ENCODE data around the gene TSACC.

TSACC gene

DNA sequence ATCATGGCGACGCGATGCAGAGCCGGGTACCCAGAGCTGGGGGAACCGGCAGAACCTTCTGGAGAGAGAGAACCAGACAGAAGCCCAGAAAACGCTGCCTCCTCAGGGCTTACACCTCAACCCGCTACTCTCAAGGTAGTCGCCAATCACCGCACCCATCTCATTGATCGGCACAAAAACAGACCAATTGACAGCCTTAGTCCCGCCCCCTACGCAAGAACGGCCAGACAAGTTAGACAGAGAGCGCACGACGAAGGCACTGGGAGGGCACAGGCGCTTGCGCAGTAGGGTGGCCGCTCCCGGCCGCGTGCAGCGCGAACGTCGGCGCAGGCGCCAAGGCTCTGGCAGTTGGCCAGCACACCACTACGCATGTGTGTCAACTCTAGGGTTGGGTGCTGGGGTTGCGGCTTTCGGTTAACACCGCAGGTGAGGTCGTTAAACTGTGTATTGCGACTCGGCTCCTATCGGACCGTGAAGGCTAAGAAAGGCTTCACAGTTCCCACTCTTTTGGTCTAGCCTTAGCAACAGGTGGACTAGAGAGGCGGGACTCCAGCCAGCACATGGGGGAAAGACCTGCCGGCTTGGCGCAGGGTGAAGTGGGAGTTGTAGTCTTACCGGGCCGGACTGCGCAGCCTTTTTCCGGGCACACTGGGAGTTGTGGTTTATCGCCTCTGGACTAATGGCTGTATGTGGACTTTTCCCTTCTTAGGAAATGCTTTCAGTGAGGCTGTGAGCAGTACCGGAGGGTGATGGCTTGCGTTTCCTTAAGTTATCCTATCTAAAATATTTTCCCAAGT is at the start of gene TSACC, which contains the start of gene CCT3:
Gene TSACC (plus strand): TSS at position 347 of the 797 bp plus-strand sequence. CDS start 1,232 bp downstream, outside the sequence.
Gene CCT3 (minus strand): TSS at position 113 of the 797 bp plus-strand sequence. CDS start 108 bp downstream, at position 5.
- peak within 1 kb of the TSS; percentile 38 for H3K27ac ChIP-seq (ENCODE audit: low read depth, low read length)
- peak within 1 kb of the TSS; percentile 97 for H3K4me3 ChIP-seq (ENCODE audit: low read depth, low read length)
- H2AFZ ChIP-seq (ENCODE audit: low read length, unreplicated experiment): peak within 1 kb of the TSS; percentile 96
- peaks cover 15% of the 10 kb centered on the region for H3K4me1 ChIP-seq (ENCODE audit: control insufficient read depth, insufficient read depth, low read length, unreplicated experiment)
- peaks cover 45% of the 10 kb centered on the region for H3K79me2 ChIP-seq (ENCODE audit: control insufficient read depth, insufficient read depth, low read length, unreplicated experiment)
- H3K36me3 ChIP-seq (ENCODE audit: insufficient read depth, low read length): peaks cover 23% of the 10 kb centered on the region
- H3K27me3 ChIP-seq (ENCODE audit: insufficient read depth, low read length): no peaks in the 10 kb centered on the region

DNA sequence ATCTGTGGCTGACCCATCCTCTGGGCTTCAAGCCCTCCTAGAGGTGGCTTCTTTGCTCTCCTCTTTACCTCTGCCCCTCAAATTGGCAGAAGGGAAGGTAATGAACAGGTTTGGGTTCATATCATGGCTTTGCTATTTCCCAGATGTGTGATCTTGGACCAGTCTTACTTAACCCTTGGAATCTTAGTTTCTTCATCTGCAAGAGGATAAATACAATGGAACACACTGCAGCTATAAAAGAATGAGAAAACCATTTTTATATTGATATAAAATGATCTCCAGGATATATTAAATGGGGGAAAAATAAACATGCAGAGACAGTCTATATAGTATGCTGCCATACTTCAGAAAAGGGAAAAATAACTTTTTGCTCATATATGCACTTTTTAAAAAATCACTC is 48.5 kb upstream of the TSACC start:
- Histone ChIP-seq H3K27me3 (ENCODE audit: insufficient read depth, low read length) (no peaks in the 10 kb centered on the region), H3K79me2 (ENCODE audit: control insufficient read depth, insufficient read depth, low read length, unreplicated experiment) (peaks cover 13% of the 10 kb centered on the region), H3K36me3 (ENCODE audit: insufficient read depth, low read length) (peaks cover 10% of the 10 kb centered on the region)

DNA sequence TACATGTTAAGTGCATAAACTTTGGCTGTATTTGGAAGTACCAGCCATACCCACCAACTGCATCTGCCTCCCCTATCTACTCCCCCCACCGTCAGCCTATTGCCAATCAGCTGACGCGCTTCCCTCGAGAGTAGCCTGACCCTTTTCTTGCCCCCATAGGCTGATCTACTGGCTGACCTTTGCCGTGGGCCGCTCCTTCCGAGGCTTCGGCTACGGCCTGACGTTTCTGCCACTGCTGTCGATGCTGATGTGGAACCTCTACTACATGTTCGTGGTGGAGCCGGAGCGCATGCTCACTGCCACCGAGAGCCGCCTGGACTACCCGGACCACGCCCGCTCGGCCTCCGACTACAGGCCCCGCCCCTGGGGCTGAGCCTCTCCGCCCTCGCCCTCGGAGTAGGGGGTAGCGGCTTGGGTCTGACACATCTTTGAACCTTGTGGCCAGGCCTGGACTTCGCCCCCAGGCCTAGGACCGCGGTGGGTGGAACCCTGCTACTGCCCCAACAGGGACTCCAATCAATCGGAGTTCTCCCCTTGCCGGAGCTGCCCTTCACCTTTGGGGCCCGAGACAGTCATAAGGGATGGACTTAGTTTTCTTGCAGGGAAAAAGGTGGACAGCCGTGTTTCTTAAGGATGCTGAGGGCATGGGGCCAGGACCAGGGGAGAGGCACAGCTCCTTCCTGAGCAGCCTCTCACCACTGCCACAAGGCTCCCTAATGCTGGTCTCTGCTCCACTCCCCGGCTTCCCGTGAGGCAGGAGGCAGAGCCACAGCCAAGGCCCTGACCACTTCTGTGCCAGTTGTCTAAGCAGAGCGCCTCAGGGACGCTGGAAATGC is 46.9 kb upstream of the TSACC start:
- Histone ChIP-seq H3K36me3 (ENCODE audit: insufficient read depth, low read length) (peaks cover 10% of the 10 kb centered on the region), H3K4me1 (ENCODE audit: control insufficient read depth, insufficient read depth, low read length, unreplicated experiment) (peaks cover 21% of the 10 kb centered on the region), H2AFZ (ENCODE audit: low read length, unreplicated experiment) (peak overlapping the region; percentile 26), H3K79me2 (ENCODE audit: control insufficient read depth, insufficient read depth, low read length, unreplicated experiment) (peaks cover 17% of the 10 kb centered on the region), H3K27ac (ENCODE audit: low read depth, low read length) (peak overlapping the region; percentile 47), H3K4me3 (ENCODE audit: low read depth, low read length) (peak overlapping the region; percentile 81), H3K27me3 (ENCODE audit: insufficient read depth, low read length) (no peaks in the 10 kb centered on the region)

More for the DNA sequence above, 48.5 kb upstream of the TSACC start:
- Histone ChIP-seq H3K4me1 (ENCODE audit: control insufficient read depth, insufficient read depth, low read length, unreplicated experiment) (peaks cover 20% of the 10 kb centered on the region), H3K4me3 (ENCODE audit: low read depth, low read length) (no peak overlapping the region), H2AFZ (ENCODE audit: low read length, unreplicated experiment) (no peak overlapping the region), H3K27ac (ENCODE audit: low read depth, low read length) (no peak overlapping the region)

DNA sequence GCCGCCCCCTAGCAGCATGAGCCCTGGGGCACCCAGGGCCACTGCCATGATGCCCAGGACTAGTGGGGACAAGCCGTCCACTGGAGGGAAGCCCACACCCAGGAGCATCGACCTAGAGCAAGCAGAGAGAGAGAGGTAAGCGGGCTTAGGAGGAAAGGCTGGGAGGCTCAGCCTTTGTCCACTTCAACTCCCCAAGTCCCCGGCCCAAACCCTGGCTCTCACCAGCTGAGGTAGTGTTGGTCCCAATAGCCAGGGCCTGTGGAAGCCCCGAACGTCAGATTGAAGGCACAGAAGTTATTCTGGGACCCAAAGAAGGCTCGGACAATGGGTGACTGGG is 45.3 kb upstream of the TSACC start:
- Histone ChIP-seq H3K27ac (ENCODE audit: low read depth, low read length) (no peak overlapping the region), H2AFZ (ENCODE audit: low read length, unreplicated experiment) (no peak overlapping the region), H3K79me2 (ENCODE audit: control insufficient read depth, insufficient read depth, low read length, unreplicated experiment) (peaks cover 17% of the 10 kb centered on the region), H3K27me3 (ENCODE audit: insufficient read depth, low read length) (no peaks in the 10 kb centered on the region), H3K4me1 (ENCODE audit: control insufficient read depth, insufficient read depth, low read length, unreplicated experiment) (peaks cover 21% of the 10 kb centered on the region), H3K36me3 (ENCODE audit: insufficient read depth, low read length) (peaks cover 10% of the 10 kb centered on the region), H3K4me3 (ENCODE audit: low read depth, low read length) (no peak overlapping the region)

DNA sequence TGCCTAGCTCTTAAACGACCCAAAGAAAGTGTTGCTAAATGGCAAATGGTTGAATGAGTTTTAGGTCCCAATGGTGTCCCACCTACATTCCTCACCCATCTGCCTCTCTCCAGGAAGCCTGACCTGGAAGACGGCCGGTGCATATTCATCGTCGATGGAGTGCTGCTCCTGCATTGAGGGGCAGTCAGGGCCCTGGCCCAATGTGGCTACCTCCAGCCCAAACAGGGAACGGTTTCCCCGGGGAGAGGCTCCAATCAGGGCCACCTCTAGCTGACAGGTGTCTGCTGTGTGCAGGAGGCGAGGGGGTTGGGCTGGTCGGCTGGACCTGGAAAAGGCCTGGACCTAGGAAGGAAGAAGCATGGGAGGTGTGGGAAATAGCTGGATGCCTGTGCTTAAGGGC is 44.4 kb upstream of the TSACC start:
- peaks cover 17% of the 10 kb centered on the region for H3K79me2 ChIP-seq (ENCODE audit: control insufficient read depth, insufficient read depth, low read length, unreplicated experiment)
- H3K36me3 ChIP-seq (ENCODE audit: insufficient read depth, low read length): peaks cover 5% of the 10 kb centered on the region
- no peak overlapping the region; the same call in 1 of the 2 replicates for H3K4me3 ChIP-seq (ENCODE audit: low read depth, low read length)
- H2AFZ ChIP-seq (ENCODE audit: low read length, unreplicated experiment): no peak overlapping the region
- H3K4me1 ChIP-seq (ENCODE audit: control insufficient read depth, insufficient read depth, low read length, unreplicated experiment): peaks cover 21% of the 10 kb centered on the region
- H3K27ac ChIP-seq (ENCODE audit: low read depth, low read length): no peak overlapping the region
- no peaks in the 10 kb centered on the region for H3K27me3 ChIP-seq (ENCODE audit: insufficient read depth, low read length)

DNA sequence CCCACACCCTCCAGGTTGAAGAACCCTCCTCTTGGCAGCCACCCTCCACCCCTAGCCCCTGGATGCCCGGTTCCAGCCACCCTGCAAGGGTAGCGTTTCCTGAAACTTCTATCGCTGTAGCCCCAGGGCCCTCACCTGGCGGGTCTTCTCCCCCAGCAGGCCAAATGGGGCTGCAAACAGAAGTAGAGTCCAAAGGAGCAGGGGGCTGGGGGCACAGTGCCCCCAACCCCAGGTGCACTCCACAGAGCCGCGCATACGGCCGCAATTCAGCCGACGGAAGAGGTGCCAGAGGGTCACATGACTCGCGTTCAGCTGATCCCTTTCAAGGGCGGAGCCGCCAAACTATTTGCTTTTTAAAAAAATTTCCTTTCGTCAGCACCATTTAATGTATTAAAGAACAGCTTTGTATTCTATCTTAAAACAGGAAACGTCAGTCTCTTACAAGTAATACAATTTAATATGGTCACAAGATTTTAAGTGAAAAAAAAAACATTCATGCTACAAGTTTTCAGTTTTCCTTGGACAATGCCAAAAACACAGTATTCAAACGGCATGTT is 42.9 kb upstream of the TSACC start, which contains the start of gene GLMP:
Gene GLMP (minus strand): TSS at position 289 of the 557 bp plus-strand sequence. CDS start 34 bp downstream, at position 255.
- Histone ChIP-seq H3K36me3 (ENCODE audit: insufficient read depth, low read length) (no peaks in the 10 kb centered on the region), H2AFZ (ENCODE audit: low read length, unreplicated experiment) (peak within 1 kb of the TSS; percentile 93), H3K27ac (ENCODE audit: low read depth, low read length) (no peak within 1 kb of the TSS), H3K4me1 (ENCODE audit: control insufficient read depth, insufficient read depth, low read length, unreplicated experiment) (peaks cover 21% of the 10 kb centered on the region), H3K79me2 (ENCODE audit: control insufficient read depth, insufficient read depth, low read length, unreplicated experiment) (peaks cover 17% of the 10 kb centered on the region), H3K27me3 (ENCODE audit: insufficient read depth, low read length) (no peaks in the 10 kb centered on the region), H3K4me3 (ENCODE audit: low read depth, low read length) (peak within 1 kb of the TSS; percentile 93)

DNA sequence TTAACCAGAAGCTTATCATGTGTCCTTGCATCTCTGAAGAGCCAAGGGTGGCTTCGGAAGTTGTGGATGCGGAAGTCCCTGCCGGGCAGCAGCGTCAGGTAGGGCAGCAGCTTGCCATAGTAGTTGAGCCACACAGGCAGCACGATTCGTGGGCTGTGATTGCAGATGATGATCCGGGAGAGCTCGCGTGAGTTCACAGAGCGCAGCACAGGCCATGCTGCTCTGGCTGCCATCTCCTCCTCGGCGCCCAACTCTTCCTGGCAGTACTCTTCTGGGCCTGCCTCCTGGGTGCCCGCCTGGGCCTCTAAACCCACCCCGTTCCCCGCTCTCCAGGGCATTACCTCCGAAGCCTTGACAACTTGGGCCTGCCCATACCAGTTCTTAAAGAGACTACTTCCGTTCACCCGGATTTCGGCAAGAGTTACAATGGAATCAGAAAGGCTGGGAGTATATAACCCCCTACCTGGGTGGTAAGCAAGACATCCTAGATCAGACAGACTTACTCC is 39.4 kb upstream of the TSACC start, which contains the start of gene VHLL:
Gene VHLL (minus strand): TSS at position 456 of the 506 bp plus-strand sequence. CDS start 118 bp downstream, at position 338.
- H2AFZ ChIP-seq (ENCODE audit: low read length, unreplicated experiment): no peak within 1 kb of the TSS
- H3K36me3 ChIP-seq (ENCODE audit: insufficient read depth, low read length): no peaks in the 10 kb centered on the region
- peaks cover 8% of the 10 kb centered on the region for H3K4me1 ChIP-seq (ENCODE audit: control insufficient read depth, insufficient read depth, low read length, unreplicated experiment)
- peaks cover 13% of the 10 kb centered on the region for H3K79me2 ChIP-seq (ENCODE audit: control insufficient read depth, insufficient read depth, low read length, unreplicated experiment)
- no peak within 1 kb of the TSS for H3K27ac ChIP-seq (ENCODE audit: low read depth, low read length)
- H3K27me3 ChIP-seq (ENCODE audit: insufficient read depth, low read length): no peaks in the 10 kb centered on the region
- no peak within 1 kb of the TSS for H3K4me3 ChIP-seq (ENCODE audit: low read depth, low read length)

DNA sequence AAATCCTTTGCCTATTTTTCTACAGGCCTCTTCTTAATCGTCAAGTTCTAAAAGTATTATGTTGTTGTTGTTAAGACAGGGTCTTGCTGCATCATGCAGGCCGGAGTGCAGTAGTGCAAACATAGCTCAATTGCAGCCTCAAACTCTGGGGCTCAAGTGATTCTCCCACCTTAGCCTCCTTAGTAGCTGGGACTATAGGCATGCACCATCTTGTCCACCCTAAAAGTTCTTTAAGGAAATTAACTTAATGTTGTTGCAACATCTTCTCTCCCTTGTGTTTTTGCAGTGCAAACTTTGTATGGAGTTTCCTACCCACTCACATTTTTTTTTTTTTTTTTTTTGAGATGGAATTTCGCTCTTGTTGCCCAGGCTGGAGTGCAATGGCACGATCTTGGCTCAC is 35.1 kb upstream of the TSACC start:
- H3K36me3 ChIP-seq (ENCODE audit: insufficient read depth, low read length): peaks cover 4% of the 10 kb centered on the region; the same call in 1 of the 2 replicates
- no peak overlapping the region for H3K4me3 ChIP-seq (ENCODE audit: low read depth, low read length)
- H3K27me3 ChIP-seq (ENCODE audit: insufficient read depth, low read length): no peaks in the 10 kb centered on the region
- H3K79me2 ChIP-seq (ENCODE audit: control insufficient read depth, insufficient read depth, low read length, unreplicated experiment): no peaks in the 10 kb centered on the region
- H3K4me1 ChIP-seq (ENCODE audit: control insufficient read depth, insufficient read depth, low read length, unreplicated experiment): peaks cover 5% of the 10 kb centered on the region
- H3K27ac ChIP-seq (ENCODE audit: low read depth, low read length): no peak overlapping the region
- H2AFZ ChIP-seq (ENCODE audit: low read length, unreplicated experiment): no peak overlapping the region

DNA sequence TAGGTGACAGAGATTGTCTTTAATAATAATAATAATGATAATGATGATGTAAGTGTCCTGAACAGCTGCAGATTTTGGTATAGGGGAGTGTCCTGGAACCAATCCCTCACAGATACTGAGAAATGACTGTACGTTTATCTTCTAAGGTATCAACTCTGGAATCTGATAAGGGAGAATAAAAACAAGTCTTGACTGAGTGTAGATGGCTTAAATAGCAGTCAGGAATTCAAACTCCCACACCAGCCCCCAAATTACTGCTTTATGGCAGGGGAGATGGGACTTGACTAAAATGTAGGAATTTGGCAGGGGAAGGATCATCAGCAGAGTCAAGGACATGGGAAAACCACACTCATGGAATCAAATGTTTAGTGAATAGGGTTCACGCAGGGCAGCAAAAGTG is 33.1 kb upstream of the TSACC start:
- H2AFZ ChIP-seq (ENCODE audit: low read length, unreplicated experiment): no peak overlapping the region
- H3K27ac ChIP-seq (ENCODE audit: low read depth, low read length): no peak overlapping the region
- peaks cover 7% of the 10 kb centered on the region for H3K79me2 ChIP-seq (ENCODE audit: control insufficient read depth, insufficient read depth, low read length, unreplicated experiment)
- peaks cover 15% of the 10 kb centered on the region for H3K36me3 ChIP-seq (ENCODE audit: insufficient read depth, low read length)
- H3K27me3 ChIP-seq (ENCODE audit: insufficient read depth, low read length): no peaks in the 10 kb centered on the region
- H3K4me1 ChIP-seq (ENCODE audit: control insufficient read depth, insufficient read depth, low read length, unreplicated experiment): peaks cover 9% of the 10 kb centered on the region
- no peak overlapping the region for H3K4me3 ChIP-seq (ENCODE audit: low read depth, low read length)

DNA sequence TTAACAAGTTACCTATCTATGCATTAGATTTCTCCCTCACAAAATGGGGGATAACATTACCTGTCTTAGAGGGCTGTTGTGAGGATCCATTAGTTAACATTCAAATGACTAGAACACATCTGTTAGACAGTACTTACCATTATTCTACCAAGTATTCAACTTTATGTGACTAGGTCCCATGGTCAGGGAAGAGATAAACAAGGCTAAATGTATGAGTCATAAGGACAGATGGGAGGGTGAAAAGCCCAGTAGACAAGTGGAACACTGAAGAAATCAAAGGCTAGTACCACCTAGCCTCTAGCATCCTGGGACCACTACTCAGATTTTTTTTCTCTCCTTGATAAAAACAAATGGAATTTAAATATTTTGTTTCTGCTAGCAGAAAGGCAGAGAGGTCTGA is 30.2 kb upstream of the TSACC start:
- H3K36me3 ChIP-seq (ENCODE audit: insufficient read depth, low read length): peaks cover 25% of the 10 kb centered on the region
- H3K79me2 ChIP-seq (ENCODE audit: control insufficient read depth, insufficient read depth, low read length, unreplicated experiment): peaks cover 7% of the 10 kb centered on the region
- no peak overlapping the region for H3K27ac ChIP-seq (ENCODE audit: low read depth, low read length)
- H3K4me1 ChIP-seq (ENCODE audit: control insufficient read depth, insufficient read depth, low read length, unreplicated experiment): peaks cover 31% of the 10 kb centered on the region
- no peak overlapping the region for H2AFZ ChIP-seq (ENCODE audit: low read length, unreplicated experiment)
- H3K4me3 ChIP-seq (ENCODE audit: low read depth, low read length): no peak overlapping the region
- no peaks in the 10 kb centered on the region for H3K27me3 ChIP-seq (ENCODE audit: insufficient read depth, low read length)

Measured in ACC112 (cell line).